AG09309 (cell line): ENCODE results near the gene SPRED3.
A peak's percentile ranks its signal among the peaks of the same experiment; 100 is the strongest.

Experiments used
- DNase-seq: peaks from one replicate; pipeline ENCODE4 v3.0.0-alpha.2; 2010; ENCODE audit warnings: low read depth
- H3K4me3 ChIP-seq: 2 replicates; pipeline ENCODE4 v1.5.1; 2011; ENCODE audit warnings: mild to moderate bottlenecking, low read depth, low read length, moderate library complexity; ENCODE audit not compliant: control insufficient read depth
- CTCF ChIP-seq: IDR thresholded peaks from 2 replicates; pipeline ENCODE4 v1.5.1; 2011; ENCODE audit warnings: mild to moderate bottlenecking, low read depth, low read length, inconsistent platforms; ENCODE audit not compliant: insufficient read depth, control insufficient read depth; ENCODE audit errors: missing control alignments

Gene SPRED3

GRCh38 chr19:38374332-38375097, 14.0 kb upstream of the SPRED3 start, which contains the start of gene PSMD8:
PSMD8 (plus strand) TSS chr19:38374571; CDS start chr19:38374602, 31 bp downstream.
- peak; percentile 22 for TF ChIP-seq CTCF
- peak within 1 kb of the TSS; percentile 99 for H3K4me3 ChIP-seq
- peak; percentile 92 for DNase-seq

GRCh38 chr19:38375098-38375493, 13.4 kb upstream of the SPRED3 start:
- DNase-seq, result no peak
- TF ChIP-seq CTCF, result no peak
- peak overlapping the region; percentile 99 for H3K4me3 ChIP-seq

GRCh38 chr19:38375748-38376147, 12.7 kb upstream of the SPRED3 start:
- TF ChIP-seq CTCF, result no peak
- DNase-seq, result no peak
- H3K4me3 ChIP-seq, result peak overlapping the region; percentile 99

GRCh38 chr19:38376576-38376975, 11.9 kb upstream of the SPRED3 start:
- TF ChIP-seq CTCF, result no peak
- no peak overlapping the region; the same call in 1 of the 2 replicates for H3K4me3 ChIP-seq
- DNase-seq, result no peak

GRCh38 chr19:38377052-38377451, 11.4 kb upstream of the SPRED3 start:
- TF ChIP-seq CTCF, result no peak
- no peak overlapping the region for H3K4me3 ChIP-seq
- DNase-seq, result no peak

GRCh38 chr19:38378866-38379265, 9.6 kb upstream of the SPRED3 start:
- TF ChIP-seq CTCF, result no peak
- H3K4me3 ChIP-seq, result no peak overlapping the region
- DNase-seq, result no peak
